ENCODE measurements around the gene MAN1A2. TPM values are rescaled to one million over a fixed set of nuclear protein-coding genes. Genes with fewer than 3 reads are reported as not detected.

The MAN1A2 gene
- total and polyA plus RNA-seq, 8 donors, result 3.5 to 83.2 (median 17.0) TPM

DNA sequence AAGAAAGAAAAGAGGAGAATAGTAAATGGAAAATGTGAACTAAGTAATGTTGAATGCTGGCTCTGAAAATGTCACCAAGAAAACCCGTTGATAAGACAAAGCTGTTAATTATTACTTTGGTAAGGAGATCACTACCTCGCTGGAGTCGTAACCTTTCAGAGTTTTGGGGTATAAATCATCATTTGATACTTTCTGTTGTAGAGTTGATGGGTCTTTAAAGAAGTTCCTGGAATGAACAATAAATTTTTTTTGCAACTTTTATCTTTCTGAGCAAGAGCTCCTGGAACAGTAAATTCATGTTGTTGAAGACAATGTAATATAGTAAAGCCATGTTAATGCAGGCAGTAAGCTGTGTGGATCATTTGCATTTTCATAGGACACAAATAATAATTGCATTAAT lies 46.2 kb downstream of the MAN1A2 start:
- Histone ChIP-seq H3K9me3 (no peaks in the 10 kb centered on the region), H3K27me3 (no peaks in the 10 kb centered on the region), H3K4me3 (no peak overlapping the region), H3K27ac (no peak overlapping the region), H3K4me1 (peaks cover 0 to 2% (median 0%) of the 10 kb centered on the region in 4 donors), H3K36me3 (peaks cover 0 to 11% (median 9%) of the 10 kb centered on the region in 4 donors)
- intact Hi-C loops (cut with DNase I; ENCODE audit: low total_unique reads), result no loop called here
- no peak for TF ChIP-seq POLR2A (IDR thresholded peaks at IDR 0.05)
- 67 to 82% (median 75%) methylated on average over 3 of the region's 3 CpGs for WGBS, 5 donors
- DNase-seq, result no peak

DNA sequence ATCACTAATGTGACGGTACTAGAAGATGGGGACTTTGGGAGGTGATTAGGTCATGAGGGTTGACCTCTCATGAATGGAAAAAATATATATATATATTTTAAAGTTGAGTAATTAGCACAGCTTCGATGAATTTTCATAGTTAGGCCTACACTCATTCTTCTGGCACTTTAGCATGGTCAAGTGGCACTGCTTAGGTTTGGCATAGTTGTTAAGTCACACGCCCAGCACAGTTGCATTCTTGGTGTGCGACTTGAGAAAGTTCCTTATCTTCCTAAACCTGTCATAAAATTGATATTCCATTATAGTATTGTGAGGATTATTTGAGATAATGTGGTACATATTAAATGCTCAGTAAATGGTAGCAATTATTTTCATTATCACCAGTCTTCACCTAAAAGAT lies 47.7 kb downstream of the MAN1A2 start:
- Histone ChIP-seq H3K36me3 (peaks cover 0 to 11% (median 9%) of the 10 kb centered on the region in 4 donors), H3K27me3 (no peaks in the 10 kb centered on the region), H3K4me3 (no peak overlapping the region), H3K4me1 (peaks cover 0 to 2% (median 0%) of the 10 kb centered on the region in 4 donors), H3K27ac (no peak overlapping the region), H3K9me3 (no peaks in the 10 kb centered on the region)
- intact Hi-C loops (cut with DNase I; ENCODE audit: low total_unique reads), result no loop called here
- TF ChIP-seq EP300 (IDR thresholded peaks at IDR 0.05) (no peak), POLR2AphosphoS5 (IDR thresholded peaks at IDR 0.05) (no peak), POLR2A (IDR thresholded peaks at IDR 0.05) (no peak)
- TF ChIP-seq, protein P1, sequence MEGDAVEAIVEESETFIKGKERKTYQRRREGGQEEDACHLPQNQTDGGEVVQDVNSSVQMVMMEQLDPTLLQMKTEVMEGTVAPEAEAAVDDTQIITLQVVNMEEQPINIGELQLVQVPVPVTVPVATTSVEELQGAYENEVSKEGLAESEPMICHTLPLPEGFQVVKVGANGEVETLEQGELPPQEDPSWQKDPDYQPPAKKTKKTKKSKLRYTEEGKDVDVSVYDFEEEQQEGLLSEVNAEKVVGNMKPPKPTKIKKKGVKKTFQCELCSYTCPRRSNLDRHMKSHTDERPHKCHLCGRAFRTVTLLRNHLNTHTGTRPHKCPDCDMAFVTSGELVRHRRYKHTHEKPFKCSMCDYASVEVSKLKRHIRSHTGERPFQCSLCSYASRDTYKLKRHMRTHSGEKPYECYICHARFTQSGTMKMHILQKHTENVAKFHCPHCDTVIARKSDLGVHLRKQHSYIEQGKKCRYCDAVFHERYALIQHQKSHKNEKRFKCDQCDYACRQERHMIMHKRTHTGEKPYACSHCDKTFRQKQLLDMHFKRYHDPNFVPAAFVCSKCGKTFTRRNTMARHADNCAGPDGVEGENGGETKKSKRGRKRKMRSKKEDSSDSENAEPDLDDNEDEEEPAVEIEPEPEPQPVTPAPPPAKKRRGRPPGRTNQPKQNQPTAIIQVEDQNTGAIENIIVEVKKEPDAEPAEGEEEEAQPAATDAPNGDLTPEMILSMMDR (IDR thresholded peaks at IDR 0.05), result no peak
- DNase-seq, result no peak
- 86 to 92% (median 90%) methylated on average over 4 of the region's 4 CpGs for WGBS, 5 donors

DNA sequence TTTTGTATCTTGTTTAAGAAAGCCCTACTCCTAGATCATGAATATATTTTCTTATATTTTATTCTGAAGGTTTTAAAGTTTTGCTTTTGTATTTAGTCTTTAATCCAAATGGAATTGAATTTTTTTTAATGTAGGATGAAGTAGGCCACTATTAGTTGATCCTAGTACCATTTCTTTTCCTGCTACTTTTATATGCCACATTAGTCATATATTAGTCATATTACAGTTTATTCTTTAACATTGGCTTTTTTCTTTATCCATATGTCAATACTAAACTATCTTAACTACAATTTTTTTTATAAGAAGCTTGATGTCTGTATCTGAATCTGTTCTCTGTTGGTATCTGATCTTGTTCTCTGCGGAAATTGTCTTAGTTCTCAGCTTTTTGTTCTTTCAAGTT lies 48.8 kb downstream of the MAN1A2 start:
- H3K4me3 ChIP-seq, result no peak overlapping the region
- H3K27ac ChIP-seq, result no peak overlapping the region
- H3K9me3 ChIP-seq, result no peaks in the 10 kb centered on the region
- peaks cover 0 to 19% (median 10%) of the 10 kb centered on the region in 4 donors for H3K36me3 ChIP-seq
- H3K4me1 ChIP-seq, result peaks cover 0 to 2% (median 0%) of the 10 kb centered on the region in 4 donors
- TF ChIP-seq EP300 (IDR thresholded peaks at IDR 0.05) (no peak), POLR2AphosphoS5 (IDR thresholded peaks at IDR 0.05) (no peak), POLR2A (IDR thresholded peaks at IDR 0.05) (no peak)
- TF ChIP-seq, protein P1 (IDR thresholded peaks at IDR 0.05), result no peak
- intact Hi-C loops (cut with DNase I; ENCODE audit: low total_unique reads), result no loop called here
- no peak for DNase-seq
- H3K27me3 ChIP-seq, result no peaks in the 10 kb centered on the region
- WGBS, 5 donors, result 82 to 91% (median 88%) methylated on average over 1 of the region's 1 CpG

DNA sequence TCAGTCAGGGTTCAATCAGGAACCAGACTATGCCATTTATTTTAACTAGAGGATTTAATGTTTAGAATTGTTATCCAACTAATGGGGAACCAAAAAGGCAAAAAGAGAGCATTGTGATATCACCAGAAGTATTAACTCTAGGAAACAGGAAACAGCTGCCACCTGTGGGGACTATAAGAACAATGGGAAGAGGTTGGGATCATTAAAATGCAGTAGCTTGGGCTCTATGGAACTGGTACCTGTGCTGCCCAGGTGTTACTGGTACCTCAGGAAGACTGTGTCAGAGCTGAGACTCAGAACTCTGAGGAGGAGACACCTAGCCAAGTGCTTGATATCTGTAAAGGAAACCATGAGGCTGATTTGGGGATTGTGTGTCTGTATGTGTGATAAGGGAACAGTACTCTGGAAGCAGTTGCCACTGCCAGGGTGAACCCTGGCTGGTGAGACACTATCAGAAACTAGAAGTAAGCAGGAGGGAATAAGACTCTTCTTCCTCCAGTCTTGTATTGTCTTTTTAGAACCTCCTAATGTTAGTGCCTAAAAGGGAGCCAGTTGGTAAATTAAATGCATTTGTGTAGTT lies 49.4 kb downstream of the MAN1A2 start:
- Histone ChIP-seq H3K36me3 (peaks cover 0 to 20% (median 10%) of the 10 kb centered on the region in 4 donors), H3K4me3 (no peak overlapping the region), H3K9me3 (no peaks in the 10 kb centered on the region), H3K4me1 (peaks cover 0 to 2% (median 0%) of the 10 kb centered on the region in 4 donors), H3K27ac (no peak overlapping the region), H3K27me3 (no peaks in the 10 kb centered on the region)
- intact Hi-C loops (cut with DNase I; ENCODE audit: low total_unique reads), result no loop called here
- DNase-seq, result no peak
- TF ChIP-seq EP300 (IDR thresholded peaks at IDR 0.05) (no peak), POLR2A (IDR thresholded peaks at IDR 0.05) (no peak), POLR2AphosphoS5 (IDR thresholded peaks at IDR 0.05) (no peak)
- TF ChIP-seq, protein P1 (IDR thresholded peaks at IDR 0.05), result no peak

DNA sequence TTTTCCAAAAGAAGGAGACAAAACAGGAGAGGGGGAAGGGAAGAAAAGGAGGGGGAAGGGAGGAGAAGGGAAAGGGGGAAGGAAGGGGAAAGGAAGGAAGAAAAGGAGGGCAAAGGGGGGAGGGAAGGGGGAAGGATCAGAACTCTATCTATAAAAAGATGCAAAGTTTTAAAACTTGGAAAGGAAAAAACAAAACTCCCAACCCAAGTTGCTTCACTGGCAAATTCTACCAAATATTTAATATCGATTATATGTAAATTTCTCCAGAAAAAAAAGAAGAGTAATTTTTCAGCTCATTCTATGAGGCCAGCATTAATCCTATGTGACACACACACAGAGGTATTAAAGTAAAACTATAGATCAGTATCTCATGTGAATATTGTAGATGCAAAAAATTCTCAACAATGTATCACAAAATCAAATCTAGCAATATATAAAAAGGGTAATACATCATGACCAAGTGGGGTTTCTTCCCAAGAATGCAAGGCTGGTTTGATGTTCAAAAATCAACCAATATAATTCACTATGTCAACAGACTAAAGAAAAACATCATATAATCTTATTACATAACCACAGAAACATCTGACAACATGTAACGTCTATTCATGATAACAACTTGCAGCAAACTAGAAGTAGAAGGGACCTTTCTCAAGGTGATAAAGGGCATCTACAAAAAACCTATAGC lies 57.9 kb downstream of the MAN1A2 start:
- Histone ChIP-seq H3K36me3 (peaks cover 0 to 31% (median 28%) of the 10 kb centered on the region in 4 donors), H3K4me3 (no peak overlapping the region), H3K27ac (no peak overlapping the region), H3K27me3 (no peaks in the 10 kb centered on the region), H3K9me3 (peaks cover 0 to 34% (median 18%) of the 10 kb centered on the region in 4 donors), H3K4me1 (no peaks in the 10 kb centered on the region)
- intact Hi-C loops (cut with DNase I; ENCODE audit: low total_unique reads), result no loop called here
- WGBS, 5 donors, result 94 to 98% (median 96%) methylated on average over 2 of the region's 2 CpGs
- TF ChIP-seq, protein P1 (IDR thresholded peaks at IDR 0.05), result no peak
- TF ChIP-seq POLR2AphosphoS5 (IDR thresholded peaks at IDR 0.05) (no peak), EP300 (IDR thresholded peaks at IDR 0.05) (no peak), POLR2A (IDR thresholded peaks at IDR 0.05) (no peak)
- no peak for DNase-seq
